GM12878 (cell line): ENCODE results near the gene CUL4A. TPM values are rescaled to one million over a fixed set of nuclear protein-coding genes. Genes with fewer than 3 reads are reported as not detected.

Source experiments
- ATAC-seq: fragments of 200-7000 bp; cut with Tn5 transposase; 3 replicates; pipeline ENCODE4 v1.9.1; 2020; ENCODE audit warnings: mild to moderate bottlenecking, moderate library complexity
- BruUV-seq: library from RNA; stranded (reverse); fragments of 400-500 nt; replicated peaks from 2 replicates; lab custom pipeline; 2021; lab: Mats Ljungman, UMichigan
- CTCF ChIA-PET: fragments of 300-600 bp; sonication (Branson Sonifier 250); formaldehyde crosslinking; extraction: SDS; loops from one replicate; lab custom pipeline; 2021; ENCODE audit warnings: inconsistent platforms; lab: Yijun Ruan, JAX
- POLR2A ChIA-PET: fragments of 350-600 bp; formaldehyde crosslinking; extraction: SDS; loops from one replicate; lab custom pipeline; 2021; ENCODE audit warnings: inconsistent platforms; lab: Charles Lee
- RAD21 ChIA-PET: fragments of 300-600 bp; sonication (Branson Sonifier 250); formaldehyde crosslinking; loops from one replicate; lab custom pipeline; 2023; ENCODE audit warnings: antibody characterized with exemption; ENCODE audit not compliant: unreplicated experiment; lab: Charles Lee
- SMC1A ChIA-PET: fragments of 300-600 bp; sonication (Branson Sonifier 250); formaldehyde crosslinking; loops from one replicate; lab custom pipeline; 2023; ENCODE audit not compliant: unreplicated experiment, uncharacterized antibody; lab: Charles Lee
- DNase-seq: peaks from one replicate; pipeline ENCODE4 v3.0.0-alpha.2; 2011; ENCODE audit warnings: low read depth, low spot score
- FAIRE-seq: peaks from 3 replicates; lab custom pipeline; 2011; peaks lifted over from hg19 to GRCh38; lab: Jason Lieb, UNC
- H2AFZ ChIP-seq: 2 replicates; pipeline ENCODE4 v1.6.0; 2011; ENCODE audit warnings: low read depth, low read length, control low read depth; ENCODE audit not compliant: control insufficient read depth
- H3K27ac ChIP-seq: 2 replicates; pipeline ENCODE4 v1.5.1; 2011; ENCODE audit warnings: control low read depth; ENCODE audit not compliant: control insufficient read depth, insufficient read depth
- H3K27me3 ChIP-seq, 2 experiments: replicated peaks in 1 of 2; 2 replicates each; pipeline versions ENCODE4 v1.6.0 to v1.6.1; 2011; ENCODE audit warnings: low read length in 1 of 2; ENCODE audit not compliant: control insufficient read depth in 2 of 2, insufficient read depth in 2 of 2
- H3K36me3 ChIP-seq, 2 experiments: 2 replicates each; pipeline ENCODE4 v1.5.1; 2011; ENCODE audit warnings: low read length in 1 of 2; ENCODE audit not compliant: control insufficient read depth in 2 of 2, insufficient read depth in 2 of 2
- H3K4me1 ChIP-seq: 2 replicates; pipeline ENCODE4 v1.6.1; 2011; ENCODE audit warnings: mild to moderate bottlenecking, low read length, moderate library complexity, mixed read lengths; ENCODE audit not compliant: control insufficient read depth, insufficient read depth
- H3K4me2 ChIP-seq: 2 replicates; pipeline ENCODE4 v1.6.0; 2011; ENCODE audit warnings: control low read depth; ENCODE audit not compliant: control insufficient read depth, insufficient read depth
- H3K4me3 ChIP-seq: fragments of 200-600 bp; sonication (generic); 2 replicates; pipeline ENCODE4 v1.5.1; 2016
- H3K79me2 ChIP-seq: 2 replicates; pipeline ENCODE4 v1.6.0; 2011; ENCODE audit warnings: low read length; ENCODE audit not compliant: control insufficient read depth, insufficient read depth
- H3K9ac ChIP-seq: 2 replicates; pipeline ENCODE4 v1.8.0; 2011; ENCODE audit warnings: low read length, control low read depth, mixed read lengths; ENCODE audit not compliant: control insufficient read depth, insufficient read depth
- H3K9me3 ChIP-seq: replicated peaks from 3 replicates; pipeline ENCODE4 v1.5.1; 2011; ENCODE audit warnings: mild to moderate bottlenecking, low read length; ENCODE audit not compliant: control insufficient read depth, insufficient read depth
- H4K20me1 ChIP-seq: 2 replicates; pipeline ENCODE4 v1.6.0; 2011; ENCODE audit not compliant: control insufficient read depth, insufficient read depth
- EED ChIP-seq: sonication (generic); IDR thresholded peaks from 2 replicates; pipeline ENCODE4 v1.6.1; 2016; ENCODE audit warnings: antibody characterized with exemption, low read depth
- EZH2 ChIP-seq: IDR thresholded peaks from 2 replicates; pipeline ENCODE4 v1.6.1; 2012; ENCODE audit warnings: low read depth, mild to moderate bottlenecking, control low read depth, inconsistent platforms, low read length, borderline replicate concordance; ENCODE audit not compliant: control insufficient read depth
- LARP7 ChIP-seq: fragments of 450-650 bp; IDR thresholded peaks from 2 replicates; pipeline ENCODE4 v1.6.1; 2017; ENCODE audit warnings: mild to moderate bottlenecking
- RAD21 ChIP-seq: IDR thresholded peaks from 2 replicates; pipeline ENCODE4 v1.6.1; 2011; ENCODE audit warnings: mild to moderate bottlenecking, low read depth, low read length, moderate library complexity; ENCODE audit not compliant: insufficient read depth
- YBX1 ChIP-seq: fragments of 450-650 bp; IDR thresholded peaks from 2 replicates; pipeline ENCODE4 v1.6.1; 2016; ENCODE audit warnings: antibody characterized with exemption
- ZNF207 ChIP-seq: fragments of 450-650 bp; IDR thresholded peaks from 2 replicates; pipeline ENCODE4 v1.6.1; 2014; ENCODE audit warnings: antibody characterized with exemption, mild to moderate bottlenecking, borderline replicate concordance
- WGBS: methylation state at CpG from one replicate; pipeline ENCODE4 v1.1.6; 2016; ENCODE audit warnings: low lambda C conversion rate; ENCODE audit not compliant: insufficient replicate concordance, insufficient coverage; ENCODE audit errors: missing lambda C conversion rate; 5-methylcytosine and 5-hydroxymethylcytosine counted together
- in situ Hi-C: fragments of 300-500 bp; cut with MboI; formaldehyde crosslinking; loops from 9 replicates; pipeline ENCODE4 v1.14.3; 2018; ENCODE audit warnings: mixed read lengths
- intact Hi-C: fragments of 100-400 bp; cut with micrococcal nuclease; formaldehyde crosslinking; loops from one replicate; pipeline ENCODE4 v1.14.2; 2022; ENCODE audit not compliant: unreplicated experiment
- polyA plus RNA-seq, 11 experiments: library from polyadenylated mRNA; depleted of rRNA in 4 of 11; unstranded in 6 of 11; stranded (reverse) in 5 of 11; fragments of >200 nt; fragmentation: Nextera tagmentation in 4 of 11; fragmentation: Illumina TruSeq in 1 of 11; extraction: Ambion mirVana in 4 of 11; extraction: Trizol in 1 of 11; gene quantifications; 1 replicate in 1 of 11; 2 replicates in 10 of 11; pipeline versions ENCODE4 v1.2.1 to v1.2.3, GENCODE V29; 2011 to 2016; ENCODE audit warnings: inconsistent platforms in 2 of 11, missing spikeins in 2 of 11, low read depth in 1 of 11
- total RNA-seq, 4 experiments: library from RNA; depleted of rRNA in 3 of 4; stranded (reverse); fragments of >200 nt in 3 of 4; fragmentation: Illumina TruSeq in 1 of 4; extraction: Trizol in 1 of 4; gene quantifications; 2 replicates each; pipeline versions ENCODE4 v1.2.1 to v1.2.3, GENCODE V29; 2013 to 2021
- TF ChIP-seq, protein P1 (sequence below): fragments of 450-650 bp; IDR thresholded peaks from 2 replicates; pipeline ENCODE4 v1.6.1; 2017; ENCODE audit warnings: antibody characterized with exemption, mild to moderate bottlenecking, moderate library complexity
- TF ChIP-seq, protein P2 (sequence below): IDR thresholded peaks from 2 replicates; pipeline ENCODE4 v1.6.1; 2012; ENCODE audit warnings: mild to moderate bottlenecking, low read depth, low read length
- TF ChIP-seq, protein P3 (sequence below): IDR thresholded peaks from 2 replicates; pipeline ENCODE4 v1.6.1; 2011; ENCODE audit warnings: low read depth, low read length, improper control_type of control experiment, borderline replicate concordance
- TF ChIP-seq, protein P4 (sequence below): fragments of 450-650 bp; IDR thresholded peaks from 2 replicates; pipeline ENCODE4 v1.6.1; 2017; ENCODE audit warnings: low read depth, mild to moderate bottlenecking, moderate library complexity

CUL4A gene
- total and polyA plus RNA-seq, 10 of the 15 experiments (the other 5 are each of a cell fraction or from before 2014, with no cell fraction given) = 19.7 to 74.3 (median 55.6) TPM

DNA sequence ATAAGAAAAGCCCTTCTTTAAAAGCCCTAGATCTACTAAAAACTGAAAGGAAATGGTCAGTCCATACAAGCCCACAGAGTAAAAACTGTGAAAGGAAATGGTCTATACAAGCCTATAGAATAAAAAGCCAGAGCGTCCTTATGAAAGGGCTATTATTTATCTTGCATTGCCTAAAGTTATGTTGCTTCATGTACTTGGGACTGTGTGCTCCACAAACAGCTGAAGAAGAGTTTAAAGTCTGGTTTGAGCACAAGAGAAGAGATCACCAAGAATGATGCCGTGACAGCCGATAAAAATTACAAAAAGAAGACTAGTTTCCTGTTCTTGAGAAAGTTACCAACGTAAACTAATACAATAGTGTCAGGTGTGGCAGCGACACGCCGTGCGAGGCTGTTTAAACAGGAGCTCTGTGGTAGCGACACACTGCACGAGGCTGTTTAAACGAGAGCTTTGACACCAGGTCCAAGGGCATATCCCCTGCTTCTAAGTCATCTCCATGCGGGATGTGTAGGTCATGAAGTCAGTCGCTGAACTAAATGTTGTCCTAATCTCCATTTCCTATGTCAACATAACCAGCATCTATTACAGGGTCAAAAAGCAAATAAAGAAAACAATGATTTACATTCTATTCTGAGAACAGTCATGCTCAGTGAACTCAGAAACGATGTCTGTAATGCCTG lies 25.8 kb upstream of the CUL4A start:
- ChIA-PET RAD21 (no interaction called here), SMC1A (interaction anchor here (1.2 kb wide), 1 partner anchor 14 kb away, joined by 3 read pairs; no protein-coding TSS in a partner anchor), CTCF (no interaction called here), POLR2A (no interaction called here)
- Histone ChIP-seq H3K9ac (no peak overlapping the region), H3K4me2 (no peak overlapping the region), H3K27ac (no peak overlapping the region), H3K36me3 (peaks cover 15 to 27% of the 10 kb centered on the region in 2 experiments), H2AFZ (no peak overlapping the region), H3K9me3 (peaks cover 7% of the 10 kb centered on the region; the same call in 1 of the 3 replicates), H4K20me1 (no peaks in the 10 kb centered on the region), H3K4me3 (no peak overlapping the region), H3K27me3 (no peaks in the 10 kb centered on the region), H3K4me1 (peaks cover 13% of the 10 kb centered on the region), H3K79me2 (no peaks in the 10 kb centered on the region; the same call in 1 of the 2 replicates)
- BruUV-seq = TSS peak; percentile 9
- TF ChIP-seq, protein P1, sequence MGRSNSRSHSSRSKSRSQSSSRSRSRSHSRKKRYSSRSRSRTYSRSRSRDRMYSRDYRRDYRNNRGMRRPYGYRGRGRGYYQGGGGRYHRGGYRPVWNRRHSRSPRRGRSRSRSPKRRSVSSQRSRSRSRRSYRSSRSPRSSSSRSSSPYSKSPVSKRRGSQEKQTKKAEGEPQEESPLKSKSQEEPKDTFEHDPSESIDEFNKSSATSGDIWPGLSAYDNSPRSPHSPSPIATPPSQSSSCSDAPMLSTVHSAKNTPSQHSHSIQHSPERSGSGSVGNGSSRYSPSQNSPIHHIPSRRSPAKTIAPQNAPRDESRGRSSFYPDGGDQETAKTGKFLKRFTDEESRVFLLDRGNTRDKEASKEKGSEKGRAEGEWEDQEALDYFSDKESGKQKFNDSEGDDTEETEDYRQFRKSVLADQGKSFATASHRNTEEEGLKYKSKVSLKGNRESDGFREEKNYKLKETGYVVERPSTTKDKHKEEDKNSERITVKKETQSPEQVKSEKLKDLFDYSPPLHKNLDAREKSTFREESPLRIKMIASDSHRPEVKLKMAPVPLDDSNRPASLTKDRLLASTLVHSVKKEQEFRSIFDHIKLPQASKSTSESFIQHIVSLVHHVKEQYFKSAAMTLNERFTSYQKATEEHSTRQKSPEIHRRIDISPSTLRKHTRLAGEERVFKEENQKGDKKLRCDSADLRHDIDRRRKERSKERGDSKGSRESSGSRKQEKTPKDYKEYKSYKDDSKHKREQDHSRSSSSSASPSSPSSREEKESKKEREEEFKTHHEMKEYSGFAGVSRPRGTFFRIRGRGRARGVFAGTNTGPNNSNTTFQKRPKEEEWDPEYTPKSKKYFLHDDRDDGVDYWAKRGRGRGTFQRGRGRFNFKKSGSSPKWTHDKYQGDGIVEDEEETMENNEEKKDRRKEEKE = no peak
- TF ChIP-seq LARP7 (no peak), EZH2 (no peak), RAD21 (no peak), YBX1 (no peak), EED (no peak), ZNF207 (no peak)
- TF ChIP-seq, protein P2, sequence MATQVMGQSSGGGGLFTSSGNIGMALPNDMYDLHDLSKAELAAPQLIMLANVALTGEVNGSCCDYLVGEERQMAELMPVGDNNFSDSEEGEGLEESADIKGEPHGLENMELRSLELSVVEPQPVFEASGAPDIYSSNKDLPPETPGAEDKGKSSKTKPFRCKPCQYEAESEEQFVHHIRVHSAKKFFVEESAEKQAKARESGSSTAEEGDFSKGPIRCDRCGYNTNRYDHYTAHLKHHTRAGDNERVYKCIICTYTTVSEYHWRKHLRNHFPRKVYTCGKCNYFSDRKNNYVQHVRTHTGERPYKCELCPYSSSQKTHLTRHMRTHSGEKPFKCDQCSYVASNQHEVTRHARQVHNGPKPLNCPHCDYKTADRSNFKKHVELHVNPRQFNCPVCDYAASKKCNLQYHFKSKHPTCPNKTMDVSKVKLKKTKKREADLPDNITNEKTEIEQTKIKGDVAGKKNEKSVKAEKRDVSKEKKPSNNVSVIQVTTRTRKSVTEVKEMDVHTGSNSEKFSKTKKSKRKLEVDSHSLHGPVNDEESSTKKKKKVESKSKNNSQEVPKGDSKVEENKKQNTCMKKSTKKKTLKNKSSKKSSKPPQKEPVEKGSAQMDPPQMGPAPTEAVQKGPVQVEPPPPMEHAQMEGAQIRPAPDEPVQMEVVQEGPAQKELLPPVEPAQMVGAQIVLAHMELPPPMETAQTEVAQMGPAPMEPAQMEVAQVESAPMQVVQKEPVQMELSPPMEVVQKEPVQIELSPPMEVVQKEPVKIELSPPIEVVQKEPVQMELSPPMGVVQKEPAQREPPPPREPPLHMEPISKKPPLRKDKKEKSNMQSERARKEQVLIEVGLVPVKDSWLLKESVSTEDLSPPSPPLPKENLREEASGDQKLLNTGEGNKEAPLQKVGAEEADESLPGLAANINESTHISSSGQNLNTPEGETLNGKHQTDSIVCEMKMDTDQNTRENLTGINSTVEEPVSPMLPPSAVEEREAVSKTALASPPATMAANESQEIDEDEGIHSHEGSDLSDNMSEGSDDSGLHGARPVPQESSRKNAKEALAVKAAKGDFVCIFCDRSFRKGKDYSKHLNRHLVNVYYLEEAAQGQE = no peak
- TF ChIP-seq, protein P3, sequence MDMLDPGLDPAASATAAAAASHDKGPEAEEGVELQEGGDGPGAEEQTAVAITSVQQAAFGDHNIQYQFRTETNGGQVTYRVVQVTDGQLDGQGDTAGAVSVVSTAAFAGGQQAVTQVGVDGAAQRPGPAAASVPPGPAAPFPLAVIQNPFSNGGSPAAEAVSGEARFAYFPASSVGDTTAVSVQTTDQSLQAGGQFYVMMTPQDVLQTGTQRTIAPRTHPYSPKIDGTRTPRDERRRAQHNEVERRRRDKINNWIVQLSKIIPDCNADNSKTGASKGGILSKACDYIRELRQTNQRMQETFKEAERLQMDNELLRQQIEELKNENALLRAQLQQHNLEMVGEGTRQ = no peak
- TF ChIP-seq, protein P4, sequence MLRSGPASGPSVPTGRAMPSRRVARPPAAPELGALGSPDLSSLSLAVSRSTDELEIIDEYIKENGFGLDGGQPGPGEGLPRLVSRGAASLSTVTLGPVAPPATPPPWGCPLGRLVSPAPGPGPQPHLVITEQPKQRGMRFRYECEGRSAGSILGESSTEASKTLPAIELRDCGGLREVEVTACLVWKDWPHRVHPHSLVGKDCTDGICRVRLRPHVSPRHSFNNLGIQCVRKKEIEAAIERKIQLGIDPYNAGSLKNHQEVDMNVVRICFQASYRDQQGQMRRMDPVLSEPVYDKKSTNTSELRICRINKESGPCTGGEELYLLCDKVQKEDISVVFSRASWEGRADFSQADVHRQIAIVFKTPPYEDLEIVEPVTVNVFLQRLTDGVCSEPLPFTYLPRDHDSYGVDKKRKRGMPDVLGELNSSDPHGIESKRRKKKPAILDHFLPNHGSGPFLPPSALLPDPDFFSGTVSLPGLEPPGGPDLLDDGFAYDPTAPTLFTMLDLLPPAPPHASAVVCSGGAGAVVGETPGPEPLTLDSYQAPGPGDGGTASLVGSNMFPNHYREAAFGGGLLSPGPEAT = no peak
- FAIRE-seq (no peak), ATAC-seq (no peak), DNase-seq (no peak)
- in situ Hi-C loops (no loop called here), intact Hi-C loops (no loop called here)
- WGBS = 91% methylated on average over 14 of the region's 14 CpGs
